Liver (tissue), 3 donors: ENCODE data around the gene CASQ1.

Source experiments
- CTCF ChIP-seq: fragments of 150-350 bp; IDR thresholded peaks from 2 replicates; pipeline ENCODE4 v1.5.1; 2017; ENCODE audit warnings: improper control_type of control experiment, low read depth, low read length; ENCODE audit not compliant: missing input control
- GABPA ChIP-seq, 2 donors: IDR thresholded peaks in 1 of 2; conservative IDR thresholded peaks in 1 of 2; 2 replicates each; pipeline ENCODE4 v1.6.1; 2016; ENCODE audit warnings: antibody characterized with exemption in 2 of 2, mild to moderate bottlenecking in 1 of 2, moderate library complexity in 1 of 2
- JUND ChIP-seq, 2 donors: IDR thresholded peaks; 2 replicates each; pipeline ENCODE4 v1.6.1; 2016; ENCODE audit warnings: antibody characterized with exemption in 2 of 2
- REST ChIP-seq: IDR thresholded peaks from 2 replicates; pipeline ENCODE4 v1.6.1; 2016; ENCODE audit warnings: antibody characterized with exemption, mild to moderate bottlenecking
- RXRA ChIP-seq, 2 donors: IDR thresholded peaks; 2 replicates each; pipeline ENCODE4 v1.6.1; 2017 to 2018; ENCODE audit warnings: antibody characterized with exemption in 2 of 2, mild to moderate bottlenecking in 1 of 2
- donor health status: healthy.
- donor health status: healthy.

- TF ChIP-seq CTCF (no peak), REST (no peak), RXRA (IDR thresholded peaks at IDR 0.05) (no peak), JUND (IDR thresholded peaks at IDR 0.05) (no peak), GABPA (IDR thresholded peaks at IDR 0.05 in 1 of 2, conservative IDR thresholded peaks at IDR 0.05 in 1 of 2) (no peak)
Measured at GRCh38 chr1:160224606-160225005, 34.2 kb downstream of the CASQ1 start.
